Stomach (tissue), 9 donors: ENCODE results near the gene UFC1. TPM values are rescaled to one million over a fixed set of nuclear protein-coding genes. Genes with fewer than 3 reads are reported as not detected.

ENCODE experiments used
- DNase-seq, 2 donors: peaks; one replicate each; pipeline versions ENCODE4 v3.0.0 to v3.0.0-alpha.2; 2013 to 2019
- H3K27ac ChIP-seq, 5 donors: fragments of 200-600 bp in 4 of 5; sonication (generic) in 4 of 5; one replicate each; pipeline ENCODE4 v1.5.1; 2013 to 2019; ENCODE audit warnings: mild to moderate bottlenecking in 1 of 5, moderate library complexity in 1 of 5
- H3K27me3 ChIP-seq, 3 donors: fragments of 200-600 bp; sonication (generic); one replicate each; pipeline ENCODE4 v1.5.1; 2017 to 2019; ENCODE audit warnings: mixed run types in 1 of 3
- H3K36me3 ChIP-seq, 4 donors: fragments of 200-600 bp; sonication (generic); 1 replicate in 3 of 4; 2 replicates in 1 of 4; pipeline ENCODE4 v1.5.1; 2016 to 2019
- H3K4me1 ChIP-seq, 4 donors: fragments of 200-600 bp; sonication (generic); one replicate each; pipeline ENCODE4 v1.5.1; 2016 to 2019
- H3K4me3 ChIP-seq, 4 donors: fragments of 200-600 bp; sonication (generic) in 3 of 4; one replicate each; pipeline ENCODE4 v1.5.1; 2016 to 2019; ENCODE audit warnings: mild to moderate bottlenecking in 1 of 4
- H3K9me3 ChIP-seq, 4 donors: fragments of 200-600 bp; sonication (generic); one replicate each; pipeline ENCODE4 v1.5.1; 2016 to 2019
- EP300 ChIP-seq: sonication (generic); formaldehyde crosslinking; IDR thresholded peaks from one replicate; pipeline ENCODE4 v1.6.1; 2017; ENCODE audit warnings: antibody characterized with exemption
- POLR2A ChIP-seq, 4 donors: fragments of 450-650 bp; IDR thresholded peaks; one replicate each; pipeline ENCODE4 v1.6.1; 2016; ENCODE audit warnings: antibody characterized with exemption in 4 of 4, control low read depth in 2 of 4, mild to moderate bottlenecking in 1 of 4, moderate library complexity in 1 of 4
- POLR2AphosphoS5 ChIP-seq, 3 donors: sonication (generic); formaldehyde crosslinking; IDR thresholded peaks; one replicate each; pipeline ENCODE4 v1.6.1; 2016; ENCODE audit warnings: antibody characterized with exemption in 3 of 3
- WGBS, 5 donors: extraction: QIAGEN DNeasy Blood & Tissue Kit in 3 of 5; methylation state at CpG; one replicate each; pipeline versions ENCODE4 v1.1.5 to v1.1.7; 2013 to 2018; 5-methylcytosine and 5-hydroxymethylcytosine counted together
- intact Hi-C: fragments of 100-400 bp; cut with DNase I; formaldehyde crosslinking; loops from one replicate; pipeline ENCODE4 v1.15.1; 2023; ENCODE audit warnings: low total_unique reads
- polyA plus RNA-seq, 3 donors: library from polyadenylated mRNA; stranded (reverse); fragments of 200-250 nt; gene quantifications; one replicate each; pipeline ENCODE4 v1.2.3, GENCODE V29; 2013
- total RNA-seq, 5 donors: library from RNA; depleted of rRNA; stranded (reverse); fragments of >200 nt; gene quantifications; one replicate each; pipeline versions ENCODE4 v1.1.0 to v1.2.3, GENCODE V29; 2014 to 2016
- TF ChIP-seq, protein P1 (sequence below), 7 experiments: fragments of 450-650 bp in 4 of 7; fragments of 200-600 bp in 3 of 7; sonication (generic) in 3 of 7; IDR thresholded peaks; one replicate each; pipeline ENCODE4 v1.5.1; 2016 to 2019; ENCODE audit warnings: antibody characterized with exemption in 7 of 7, control low read depth in 2 of 7, mild to moderate bottlenecking in 1 of 7
- donor health status: healthy with polysubstance abuse.
- donor health status: Bipolar disorder and iron deficiency.
- donor health status: healthy.

The UFC1 gene
- total and polyA plus RNA-seq, 8 donors, result 21.9 to 206 (median 95.1) TPM; not detected in 1

- Histone ChIP-seq H3K4me3 (peak overlapping the region; percentile 71 to 95 (median 82)), H3K27me3 (no peaks in the 10 kb centered on the region), H3K4me1 (peaks cover 27 to 52% (median 36%) of the 10 kb centered on the region in 4 donors), H3K9me3 (no peaks in the 10 kb centered on the region), H3K27ac (peak overlapping the region; percentile 91 to 96 (median 95)), H3K36me3 (peaks cover 19 to 31% (median 31%) of the 10 kb centered on the region in 4 donors)
- DNase-seq, result no peak
- no peak for TF ChIP-seq POLR2AphosphoS5 (IDR thresholded peaks at IDR 0.05)
- TF ChIP-seq EP300, result no peak
- TF ChIP-seq, protein P1, sequence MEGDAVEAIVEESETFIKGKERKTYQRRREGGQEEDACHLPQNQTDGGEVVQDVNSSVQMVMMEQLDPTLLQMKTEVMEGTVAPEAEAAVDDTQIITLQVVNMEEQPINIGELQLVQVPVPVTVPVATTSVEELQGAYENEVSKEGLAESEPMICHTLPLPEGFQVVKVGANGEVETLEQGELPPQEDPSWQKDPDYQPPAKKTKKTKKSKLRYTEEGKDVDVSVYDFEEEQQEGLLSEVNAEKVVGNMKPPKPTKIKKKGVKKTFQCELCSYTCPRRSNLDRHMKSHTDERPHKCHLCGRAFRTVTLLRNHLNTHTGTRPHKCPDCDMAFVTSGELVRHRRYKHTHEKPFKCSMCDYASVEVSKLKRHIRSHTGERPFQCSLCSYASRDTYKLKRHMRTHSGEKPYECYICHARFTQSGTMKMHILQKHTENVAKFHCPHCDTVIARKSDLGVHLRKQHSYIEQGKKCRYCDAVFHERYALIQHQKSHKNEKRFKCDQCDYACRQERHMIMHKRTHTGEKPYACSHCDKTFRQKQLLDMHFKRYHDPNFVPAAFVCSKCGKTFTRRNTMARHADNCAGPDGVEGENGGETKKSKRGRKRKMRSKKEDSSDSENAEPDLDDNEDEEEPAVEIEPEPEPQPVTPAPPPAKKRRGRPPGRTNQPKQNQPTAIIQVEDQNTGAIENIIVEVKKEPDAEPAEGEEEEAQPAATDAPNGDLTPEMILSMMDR (IDR thresholded peaks at IDR 0.05), result no peak
- TF ChIP-seq POLR2A (IDR thresholded peaks at IDR 0.05), result no peak
- 25 to 39% (median 30%) methylated on average over 9 of the region's 9 CpGs for WGBS, 5 donors
- intact Hi-C loops, result no loop called here
Observed at GRCh38 chr1:161177936-161178244, 24.1 kb downstream of the UFC1 start.

- no peak for DNase-seq
- intact Hi-C loops, result no loop called here
- Histone ChIP-seq H3K4me3 (no peak overlapping the region), H3K27me3 (no peaks in the 10 kb centered on the region), H3K36me3 (peaks cover 11 to 13% (median 13%) of the 10 kb centered on the region in 4 donors), H3K9me3 (no peaks in the 10 kb centered on the region), H3K27ac (no peak overlapping the region), H3K4me1 (peaks cover 24 to 42% (median 29%) of the 10 kb centered on the region in 4 donors)
- 82 to 94% (median 91%) methylated on average over 3 of the region's 3 CpGs for WGBS, 5 donors
- TF ChIP-seq, protein P1 (IDR thresholded peaks at IDR 0.05), result no peak
- TF ChIP-seq POLR2A (IDR thresholded peaks at IDR 0.05) (no peak), POLR2AphosphoS5 (IDR thresholded peaks at IDR 0.05) (no peak), EP300 (no peak)
Observed at GRCh38 chr1:161179698-161180097, 25.9 kb downstream of the UFC1 start.

DNA sequence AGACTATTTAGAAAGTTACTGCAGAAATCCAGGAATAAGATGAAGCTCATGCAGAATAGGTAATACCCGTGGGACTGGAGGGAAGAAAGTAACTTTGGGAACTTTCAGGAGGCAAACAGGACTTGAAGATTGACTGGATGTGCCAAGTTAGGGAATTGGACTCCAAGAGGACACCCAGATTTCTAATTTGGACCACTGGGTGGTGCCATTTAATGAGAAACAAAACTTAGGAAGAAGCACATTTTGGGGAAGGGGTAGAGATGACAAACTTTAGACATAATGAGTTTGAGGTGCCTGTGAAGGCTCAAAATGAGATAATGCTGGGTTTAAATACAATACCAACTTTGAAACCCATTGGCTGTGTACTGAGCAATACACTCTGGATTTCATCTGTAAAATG lies 26.9 kb downstream of the UFC1 start:
- Histone ChIP-seq H3K36me3 (peaks cover 3 to 4% (median 4%) of the 10 kb centered on the region in 4 donors), H3K9me3 (no peaks in the 10 kb centered on the region), H3K27ac (no peak overlapping the region), H3K27me3 (no peaks in the 10 kb centered on the region), H3K4me3 (no peak overlapping the region), H3K4me1 (peaks cover 20 to 47% (median 28%) of the 10 kb centered on the region in 4 donors)
- WGBS, 5 donors, result 41 to 78% (median 75%) methylated on average over 1 of the region's 1 CpG
- intact Hi-C loops, result no loop called here
- no peak for DNase-seq
- TF ChIP-seq, protein P1 (IDR thresholded peaks at IDR 0.05), result peak in 1 of 7 experiments; percentile 6
- TF ChIP-seq EP300 (no peak), POLR2A (IDR thresholded peaks at IDR 0.05) (no peak), POLR2AphosphoS5 (IDR thresholded peaks at IDR 0.05) (no peak)

- WGBS, 5 donors, result 75 to 92% (median 86%) methylated on average over 1 of the region's 1 CpG
- peaks cover 8 to 46% (median 16%) of the 10 kb centered on the region in 4 donors for H3K4me1 ChIP-seq
- intact Hi-C loops, result no loop called here
- no peaks in the 10 kb centered on the region for H3K9me3 ChIP-seq
- H3K27ac ChIP-seq, result peak overlapping the region; percentile 33 to 66 (median 54)
- H3K4me3 ChIP-seq, result no peak overlapping the region
- H3K27me3 ChIP-seq, result no peaks in the 10 kb centered on the region
- no peaks in the 10 kb centered on the region for H3K36me3 ChIP-seq
- no peak for DNase-seq
- no peak for TF ChIP-seq EP300
- TF ChIP-seq POLR2A (IDR thresholded peaks at IDR 0.05), result no peak
- TF ChIP-seq POLR2AphosphoS5 (IDR thresholded peaks at IDR 0.05), result no peak
- TF ChIP-seq, protein P1 (IDR thresholded peaks at IDR 0.05), result no peak
Observed at GRCh38 chr1:161182214-161182613, 28.4 kb downstream of the UFC1 start.
